ENCODE data around the gene WNK2.

Gene WNK2

DNA sequence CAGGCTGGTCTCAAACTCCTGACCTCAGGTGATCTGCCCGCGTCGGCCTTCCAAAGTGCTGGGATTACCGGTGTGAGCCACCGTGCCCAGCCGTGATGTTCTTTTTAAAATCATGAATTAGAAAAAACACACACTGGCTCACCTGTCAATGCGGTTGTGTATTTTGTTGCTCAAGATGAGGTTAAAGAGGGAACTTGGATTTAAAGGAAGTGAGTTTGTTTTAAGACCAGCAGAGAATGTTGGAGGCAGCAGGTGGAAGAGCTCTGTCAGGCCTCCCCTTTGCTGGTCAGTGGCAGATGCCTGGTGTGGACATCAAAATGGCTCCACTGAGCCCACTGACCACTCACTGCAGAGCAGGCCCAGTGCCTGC lies 38.9 kb downstream of the WNK2 start:
- DNase-seq, result no peak

DNA sequence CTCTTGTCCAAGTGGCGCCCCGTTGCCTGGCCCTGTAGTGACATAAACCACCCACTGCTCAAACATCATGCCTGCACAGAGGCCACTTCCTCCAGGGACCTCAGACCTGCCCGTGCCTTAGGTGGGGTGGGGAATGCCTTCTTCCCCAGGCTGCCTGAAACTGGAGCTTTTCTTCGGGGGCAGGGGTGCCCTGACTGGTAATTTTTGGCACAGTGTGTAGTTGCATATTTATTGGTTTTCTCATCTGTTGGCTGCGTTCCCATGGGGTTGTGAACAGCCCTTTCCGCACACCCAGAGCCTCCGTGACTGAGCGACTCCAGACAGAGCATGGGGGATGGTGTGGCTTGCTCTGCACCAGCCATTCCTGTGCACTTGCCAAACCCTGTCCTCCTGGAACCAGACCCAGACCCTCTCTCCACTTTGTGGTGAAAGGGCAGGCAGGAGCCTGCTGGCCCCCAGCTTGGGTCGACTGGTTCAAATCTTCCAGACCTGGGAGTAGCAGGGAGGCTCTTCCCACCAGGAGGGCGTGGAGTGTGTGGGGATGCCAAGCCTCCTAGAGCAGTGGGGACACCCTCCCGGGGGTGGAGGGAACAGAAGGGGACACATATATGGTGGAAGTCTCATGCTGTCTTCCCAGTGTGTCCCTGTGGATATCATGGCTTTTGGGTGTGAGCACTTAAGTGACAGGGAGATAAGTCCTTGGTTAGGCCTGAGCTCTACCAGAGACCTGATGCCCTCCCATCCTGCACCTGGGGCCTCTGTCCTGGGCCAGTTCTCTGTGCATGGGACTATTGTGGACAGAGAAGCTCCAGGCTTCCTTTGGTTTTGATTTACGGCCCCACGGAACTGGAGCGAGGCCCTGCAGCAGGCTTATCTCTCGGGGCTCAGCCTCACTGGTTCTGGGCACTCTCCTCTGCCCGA lies 39.6 kb downstream of the WNK2 start:
- no peak for DNase-seq

- no peak for DNase-seq
Measured at GRCh38 chr9:93224591-93224990, 40.7 kb downstream of the WNK2 start.

- no peak for DNase-seq
Measured at GRCh38 chr9:93225417-93225816, 41.5 kb downstream of the WNK2 start.

GRCh38 chr9:93225892-93226291 lies 42.0 kb downstream of the WNK2 start:
- DNase-seq, result no peak

- DNase-seq, result no peak
Measured at GRCh38 chr9:93226819-93227218, 42.9 kb downstream of the WNK2 start.

DNA sequence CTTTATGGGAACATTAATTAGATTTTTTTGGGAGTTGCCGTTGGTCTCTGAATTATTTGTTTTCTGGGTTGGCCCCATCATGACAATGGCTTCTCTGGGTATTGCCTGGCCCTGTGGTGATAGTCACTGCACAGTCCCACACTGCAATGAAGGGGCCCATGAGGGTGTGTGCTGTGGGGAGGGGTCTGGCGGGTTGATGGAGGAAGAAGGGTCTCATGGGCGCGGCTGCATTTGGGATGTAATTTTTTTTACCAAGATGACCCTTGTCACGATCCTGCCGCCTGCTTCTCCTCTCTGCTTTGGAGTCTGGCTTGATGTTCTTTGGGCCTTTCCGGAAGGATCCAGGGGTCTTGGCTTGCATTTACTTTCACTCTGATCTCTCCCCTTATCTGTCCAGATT lies 44.1 kb downstream of the WNK2 start:
- DNase-seq, result no peak

- no peak for DNase-seq
Measured at GRCh38 chr9:93228453-93228852, 44.5 kb downstream of the WNK2 start.

- DNase-seq, result no peak
Measured at GRCh38 chr9:93229636-93230035, 45.7 kb downstream of the WNK2 start.

- DNase-seq, result no peak
Measured at GRCh38 chr9:93230185-93230584, 46.2 kb downstream of the WNK2 start.

DNA sequence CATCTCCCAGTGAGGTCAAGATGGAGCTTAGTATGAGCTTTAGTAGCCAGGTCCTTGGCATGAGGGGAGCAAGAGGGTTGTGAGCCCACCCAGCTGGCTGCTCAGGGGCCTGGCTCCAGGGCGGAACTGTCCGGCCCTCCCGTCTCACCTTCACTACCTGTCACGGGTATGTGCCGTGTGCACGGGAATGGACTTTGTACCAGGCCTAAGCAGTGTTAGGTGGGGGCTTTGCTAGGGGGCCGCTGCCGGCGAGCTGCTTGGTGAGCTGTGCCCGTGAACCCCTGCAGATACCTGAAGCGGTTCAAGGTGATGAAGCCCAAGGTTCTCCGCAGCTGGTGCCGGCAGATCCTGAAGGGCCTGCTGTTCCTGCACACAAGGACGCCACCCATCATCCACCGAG lies 46.7 kb downstream of the WNK2 start:
- DNase-seq, result no peak

GRCh38 chr9:93231121-93231694 lies 47.3 kb downstream of the WNK2 start:
- no peak for DNase-seq

DNA sequence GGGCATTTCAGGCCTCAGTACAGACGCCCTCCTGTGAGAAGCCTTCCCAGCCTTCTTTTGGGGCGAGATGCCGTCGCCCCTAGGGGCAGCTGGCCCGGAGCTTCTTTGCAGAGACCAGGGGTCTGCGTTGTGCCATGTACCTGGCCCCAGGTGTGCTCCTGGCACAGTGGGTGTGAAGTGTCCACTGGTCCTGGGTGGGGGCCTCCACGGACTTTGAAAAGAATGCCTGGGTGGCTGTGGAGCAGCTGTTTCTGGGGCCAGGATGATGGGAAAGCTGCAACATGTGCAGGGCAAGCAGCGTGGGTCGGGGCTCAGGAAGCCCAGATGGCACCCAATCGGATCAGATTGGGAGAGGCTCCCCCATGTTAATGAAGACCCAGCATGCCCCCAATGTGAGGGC lies 47.8 kb downstream of the WNK2 start:
- DNase-seq, result no peak

DNA sequence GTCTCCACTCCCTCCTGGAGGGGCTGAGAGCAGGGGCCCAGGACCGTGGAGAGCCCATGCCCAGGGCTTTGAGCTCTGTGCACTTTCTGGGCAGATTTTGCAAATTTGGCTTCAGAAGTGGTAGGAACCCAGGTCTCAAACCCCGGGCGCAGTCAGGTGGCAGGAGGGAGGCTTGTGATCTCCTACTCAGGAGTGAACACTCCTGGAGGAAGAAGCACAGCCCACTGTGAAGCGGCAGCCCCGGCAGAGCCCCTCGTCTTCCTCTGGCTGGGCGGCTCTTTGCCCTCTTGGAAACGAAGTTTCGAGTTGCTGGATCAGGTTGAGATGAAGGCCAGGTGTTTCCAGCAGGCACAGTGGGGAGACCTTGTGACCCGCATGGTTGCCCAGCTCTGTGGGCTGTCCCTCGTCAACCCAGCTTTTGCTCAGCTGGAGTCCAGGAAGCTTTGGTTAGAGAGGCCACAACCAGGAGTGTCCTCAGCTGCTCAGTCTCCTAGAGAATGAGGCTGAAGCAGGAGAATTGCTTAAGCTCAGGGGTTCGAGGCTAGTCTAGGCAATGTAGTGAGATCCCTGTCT lies 48.5 kb downstream of the WNK2 start:
- no peak for DNase-seq

DNA sequence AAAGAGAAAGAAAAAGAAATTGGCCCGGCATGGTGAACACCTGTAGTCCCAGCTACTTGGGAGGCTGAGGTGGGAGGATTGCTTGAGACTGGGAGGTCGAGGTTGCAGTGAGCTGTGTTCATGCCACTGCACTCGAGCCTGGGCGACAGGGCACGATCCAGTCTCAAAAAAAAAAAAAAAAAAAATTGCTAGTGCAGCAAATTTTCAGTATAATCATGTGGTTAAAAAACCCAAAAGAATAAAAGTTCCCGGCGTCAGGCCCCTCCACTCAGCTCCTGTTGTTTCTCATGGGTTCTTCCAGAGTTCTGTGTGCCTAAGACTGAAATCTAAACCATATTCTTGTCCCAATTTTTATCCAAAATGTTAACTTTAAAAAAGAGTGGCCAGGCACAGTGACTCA lies 49.1 kb downstream of the WNK2 start:
- DNase-seq, result no peak

GRCh38 chr9:93234600-93234999 lies 50.7 kb downstream of the WNK2 start:
- DNase-seq, result no peak

GRCh38 chr9:93235300-93235960 lies 51.5 kb downstream of the WNK2 start:
- DNase-seq, result no peak

GRCh38 chr9:93236541-93237206 lies 52.7 kb downstream of the WNK2 start:
- no peak for DNase-seq

GRCh38 chr9:93237540-93237939 lies 53.6 kb downstream of the WNK2 start:
- DNase-seq, result no peak

- DNase-seq, result no peak
Measured at GRCh38 chr9:93238953-93239925, 55.3 kb downstream of the WNK2 start.

GRCh38 chr9:93240891-93241334 lies 57.0 kb downstream of the WNK2 start:
- no peak for DNase-seq

GRCh38 chr9:93243112-93243511 lies 59.2 kb downstream of the WNK2 start:
- no peak for DNase-seq

Measured in NCI-H2227 treated with DMSO at 0.1 percent for 48 hours (cell line).